Measurements from ENCODE around the gene TIAM2. TPM values are rescaled to one million over a fixed set of nuclear protein-coding genes. Genes with fewer than 3 reads are reported as not detected.

TIAM2 gene
- total RNA-seq, 1 donor from 2014 or later: 171 TPM

GRCh38 chr6:155021680-155022079 is 26.6 kb downstream of the TIAM2 start:
- FAIRE-seq: no peak

GRCh38 chr6:155022721-155023120 is 27.6 kb downstream of the TIAM2 start:
- no peak for FAIRE-seq
- DNase-seq (ENCODE audit: low spot score in 2 of 2): no peak

More at GRCh38 chr6:155021680-155022079, 26.6 kb downstream of the TIAM2 start:
- DNase-seq (ENCODE audit: low spot score in 2 of 2): no peak

- FAIRE-seq: no peak
- no peak for DNase-seq (ENCODE audit: low spot score in 2 of 2)
Observed at GRCh38 chr6:155023717-155024116, 28.6 kb downstream of the TIAM2 start.

GRCh38 chr6:155024391-155025027 is 29.4 kb downstream of the TIAM2 start:
- DNase-seq (ENCODE audit: low spot score in 2 of 2): no peak

GRCh38 chr6:155026022-155026705 is 31.0 kb downstream of the TIAM2 start:
- FAIRE-seq: no peak
- no peak for DNase-seq (ENCODE audit: low spot score in 2 of 2)

More at GRCh38 chr6:155024391-155025027, 29.4 kb downstream of the TIAM2 start:
- FAIRE-seq: no peak

- DNase-seq (ENCODE audit: low spot score in 2 of 2) (no peak), FAIRE-seq (no peak)
Observed at GRCh38 chr6:155026706-155027045, 31.6 kb downstream of the TIAM2 start.

GRCh38 chr6:155030148-155030720 is 35.1 kb downstream of the TIAM2 start:
- no peak for DNase-seq (ENCODE audit: low spot score in 2 of 2)
- FAIRE-seq: no peak

GRCh38 chr6:155031091-155031490 is 36.0 kb downstream of the TIAM2 start:
- FAIRE-seq: no peak
- DNase-seq (ENCODE audit: low spot score in 2 of 2): no peak

GRCh38 chr6:155033021-155033791 is 38.1 kb downstream of the TIAM2 start:
- FAIRE-seq (no peak), DNase-seq (ENCODE audit: low spot score in 2 of 2) (no peak)

- no peak for DNase-seq (ENCODE audit: low spot score in 2 of 2)
- no peak for FAIRE-seq
Observed at GRCh38 chr6:155036907-155037306, 41.8 kb downstream of the TIAM2 start.

- no peak for DNase-seq (ENCODE audit: low spot score in 2 of 2)
- FAIRE-seq: no peak
Observed at GRCh38 chr6:155038104-155038503, 43.0 kb downstream of the TIAM2 start.

- no peak for FAIRE-seq
Observed at GRCh38 chr6:155038527-155038926, 43.4 kb downstream of the TIAM2 start.

GRCh38 chr6:155039618-155040017 is 44.5 kb downstream of the TIAM2 start:
- FAIRE-seq (no peak), DNase-seq (ENCODE audit: low spot score in 2 of 2) (no peak)

More at GRCh38 chr6:155038527-155038926, 43.4 kb downstream of the TIAM2 start:
- no peak for DNase-seq (ENCODE audit: low spot score in 2 of 2)

- no peak for DNase-seq (ENCODE audit: low spot score in 2 of 2)
- no peak for FAIRE-seq
Observed at GRCh38 chr6:155040154-155040553, 45.0 kb downstream of the TIAM2 start.

- FAIRE-seq (no peak), DNase-seq (ENCODE audit: low spot score in 2 of 2) (no peak)
Observed at GRCh38 chr6:155040901-155041650, 46.0 kb downstream of the TIAM2 start.

- no peak for DNase-seq (ENCODE audit: low spot score in 2 of 2)
- no peak for FAIRE-seq
Observed at GRCh38 chr6:155041741-155042279, 46.7 kb downstream of the TIAM2 start.

- FAIRE-seq (no peak), DNase-seq (ENCODE audit: low spot score in 2 of 2) (no peak)
Observed at GRCh38 chr6:155042983-155043382, 47.9 kb downstream of the TIAM2 start.

- no peak for FAIRE-seq
- no peak for DNase-seq (ENCODE audit: low spot score in 2 of 2)
Observed at GRCh38 chr6:155045561-155046404, 50.7 kb downstream of the TIAM2 start.

GRCh38 chr6:155047523-155047922 is 52.4 kb downstream of the TIAM2 start:
- DNase-seq (ENCODE audit: low spot score in 2 of 2): no peak
- no peak for FAIRE-seq
